HG02678 (cell line): ENCODE data around the gene COQ8A.

Experiments
- ATAC-seq: cut with Tn5 transposase; IDR thresholded peaks from one replicate; pipeline ENCODE4 v1.9.1; 2021; ENCODE audit warnings: mild to moderate bottlenecking, moderate library complexity; ENCODE audit not compliant: unreplicated experiment

COQ8A gene

DNA sequence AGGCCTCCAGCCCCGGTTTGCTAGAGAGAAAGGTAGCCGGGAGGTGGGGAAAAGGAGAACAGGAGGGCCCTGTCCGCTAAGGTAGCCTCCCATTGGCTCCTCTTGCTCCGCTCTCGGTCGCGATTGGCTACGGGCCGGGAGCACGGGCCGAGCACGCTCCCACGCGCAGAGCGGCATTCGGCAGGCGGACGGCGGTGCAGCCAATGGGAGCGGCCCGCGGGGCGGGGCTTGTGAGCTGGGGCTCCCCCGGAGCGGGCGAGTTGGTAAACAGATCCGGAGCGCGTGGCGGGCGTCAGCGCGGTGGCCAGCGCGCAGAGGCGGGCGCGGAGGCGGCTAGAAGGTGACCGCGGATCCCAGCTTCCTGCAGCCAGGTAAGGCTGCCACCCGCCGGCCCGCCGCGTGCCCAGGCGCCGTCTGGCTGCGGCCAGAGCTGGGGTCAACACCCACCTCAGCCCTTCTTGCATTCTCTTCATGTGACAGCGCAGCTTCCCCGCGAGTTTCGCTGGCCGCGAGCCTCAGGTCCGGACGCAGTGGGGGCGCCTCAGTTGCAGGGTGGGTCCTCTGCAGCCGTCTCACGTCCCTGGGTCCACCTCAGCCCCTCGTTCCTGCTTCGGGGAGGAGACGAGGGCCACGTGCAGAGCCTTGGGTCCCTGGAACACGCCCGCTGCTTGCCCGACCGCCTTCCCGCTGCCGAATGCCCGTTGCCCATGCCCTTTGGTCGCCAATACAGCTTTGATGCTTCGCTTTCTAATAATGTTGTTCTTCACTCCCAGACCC, at the start of gene COQ8A:
Gene COQ8A, plus strand, starts transcription at position 266 of the 777 bp plus-strand sequence. CDS start 21,092 bp downstream, outside the sequence.
- peak; percentile 96 for ATAC-seq

DNA sequence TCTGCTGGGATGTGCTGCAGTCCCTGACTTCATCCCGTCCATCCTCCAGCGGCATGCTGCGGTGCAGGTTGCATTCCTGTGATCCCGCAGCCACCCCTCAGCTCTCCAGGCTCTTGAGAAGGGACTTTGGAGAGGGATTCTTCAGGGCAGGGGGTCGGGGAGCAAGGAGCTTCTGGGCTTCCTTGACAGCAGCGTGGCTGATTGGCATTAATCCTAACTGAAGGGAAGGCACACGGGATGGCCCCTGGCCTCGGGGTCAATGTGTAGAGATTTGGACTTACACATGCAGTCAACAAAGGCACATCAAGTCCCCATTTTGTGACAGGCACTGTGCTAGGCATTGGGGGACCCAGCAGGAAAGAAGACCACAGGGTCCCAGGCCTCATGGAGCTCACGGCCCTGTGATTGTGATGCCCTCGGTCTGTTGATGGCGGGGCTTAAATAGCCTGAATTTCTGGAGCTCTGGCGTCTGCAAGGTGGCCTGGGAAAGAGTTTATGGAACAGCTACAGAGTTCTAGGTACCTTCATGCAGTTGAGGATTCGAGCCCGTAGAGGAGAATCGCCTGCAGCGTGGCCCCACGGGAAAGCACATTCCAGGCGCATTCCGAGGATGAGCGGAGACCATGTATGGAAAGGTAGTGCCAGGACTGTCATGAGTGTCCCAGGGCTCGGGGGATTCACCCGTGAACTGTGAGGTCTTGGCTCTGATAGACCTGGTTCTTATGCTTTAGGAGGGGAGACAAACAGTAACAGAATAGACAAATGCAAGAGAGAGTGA, 49.6 kb upstream of the COQ8A start:
- no peak for ATAC-seq

DNA sequence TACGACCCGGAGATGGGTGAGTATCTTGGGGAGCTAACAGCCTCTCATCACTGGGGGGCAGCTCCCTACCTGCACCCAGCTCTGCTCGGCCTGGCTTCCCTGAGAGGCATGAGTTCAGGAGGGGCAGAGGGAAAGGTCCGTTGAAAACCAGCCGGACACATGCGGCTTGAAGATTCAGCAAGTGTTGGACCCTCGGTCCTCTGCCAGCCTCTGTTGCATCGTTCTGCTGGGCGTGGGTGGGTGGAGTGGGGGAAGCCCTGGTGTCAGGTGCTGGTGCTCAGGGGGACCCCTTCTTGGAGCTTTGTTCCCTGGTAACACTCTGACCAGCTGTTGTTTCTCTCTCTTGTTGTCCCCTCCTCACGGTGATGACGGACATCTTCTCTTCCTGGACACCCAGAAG, 48.7 kb upstream of the COQ8A start:
- ATAC-seq = no peak

DNA sequence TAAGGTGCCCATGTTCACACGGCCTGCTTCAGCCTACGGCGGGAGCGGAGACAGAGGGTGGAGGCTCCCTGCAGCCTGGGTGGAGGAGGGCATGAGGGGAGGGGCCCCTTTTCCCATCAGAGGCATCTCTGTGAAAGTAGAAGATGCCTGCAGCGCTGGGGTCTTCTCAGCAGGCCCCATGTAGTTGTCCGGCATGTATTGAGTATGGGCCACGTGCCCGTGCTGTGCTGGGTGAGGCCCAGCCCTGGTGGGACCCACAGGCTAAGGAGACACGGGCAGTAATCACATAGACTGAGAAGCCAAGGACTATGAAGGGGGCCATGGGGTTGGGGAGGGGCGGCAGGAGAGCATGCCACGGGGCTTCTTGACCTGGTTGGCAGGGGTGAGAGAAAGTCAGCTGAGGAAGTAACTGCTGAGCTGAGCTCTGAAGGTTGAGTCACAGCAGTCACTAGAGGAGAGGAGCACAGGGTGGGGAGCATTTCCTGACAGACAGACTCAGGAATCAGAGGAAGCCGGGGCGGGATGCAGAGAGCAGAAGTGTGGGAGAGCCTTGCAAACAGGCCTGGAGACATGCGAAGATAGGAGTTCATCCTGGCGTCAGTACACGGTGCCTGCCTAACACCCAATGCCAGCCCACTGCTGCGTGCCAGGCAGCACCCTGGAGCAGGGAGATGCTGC, 48.1 kb upstream of the COQ8A start:
- no peak for ATAC-seq

DNA sequence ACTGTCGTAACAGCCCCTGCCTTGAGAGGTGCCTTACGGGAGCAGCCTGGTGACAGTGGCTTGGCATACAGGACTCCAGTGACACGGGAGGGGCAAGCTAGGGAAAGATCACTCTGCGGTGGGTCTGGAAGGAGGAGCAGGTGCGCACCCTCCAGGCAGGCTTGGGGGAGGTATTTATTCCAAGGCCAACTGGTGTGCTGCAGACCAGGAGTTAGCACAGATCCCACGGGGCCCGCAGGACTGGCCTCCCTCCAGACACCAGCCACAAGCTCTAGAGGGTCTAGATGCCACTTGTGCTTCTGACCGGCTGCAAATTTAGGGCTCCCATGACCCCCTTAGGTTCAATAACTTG, 47.6 kb upstream of the COQ8A start:
- ATAC-seq = no peak

DNA sequence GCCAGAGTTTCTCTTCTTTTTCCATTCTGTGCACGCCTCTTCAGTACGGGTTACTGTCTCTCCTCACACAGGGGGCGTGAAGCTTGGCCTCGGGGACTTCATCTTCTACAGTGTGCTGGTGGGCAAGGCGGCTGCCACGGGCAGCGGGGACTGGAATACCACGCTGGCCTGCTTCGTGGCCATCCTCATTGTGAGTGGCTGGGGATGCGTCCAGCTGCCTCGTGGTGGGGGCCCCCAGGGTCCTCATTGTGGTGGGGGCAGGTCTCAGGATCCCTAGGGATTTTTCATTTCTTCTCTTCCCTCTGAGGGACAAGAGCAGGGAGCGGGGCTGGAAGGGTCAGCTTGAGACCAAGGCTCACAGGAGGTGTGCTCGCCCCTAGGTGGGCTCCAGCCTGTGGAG, 46.2 kb upstream of the COQ8A start:
- ATAC-seq = no peak

GRCh38 chr1:226894826-226895225, 45.3 kb upstream of the COQ8A start:
- no peak for ATAC-seq

- no peak for ATAC-seq
Measured at GRCh38 chr1:226895644-226896043, 44.5 kb upstream of the COQ8A start.

- no peak for ATAC-seq
Measured at GRCh38 chr1:226898246-226898645, 41.8 kb upstream of the COQ8A start.

GRCh38 chr1:226901421-226901820, 38.7 kb upstream of the COQ8A start:
- ATAC-seq = no peak

DNA sequence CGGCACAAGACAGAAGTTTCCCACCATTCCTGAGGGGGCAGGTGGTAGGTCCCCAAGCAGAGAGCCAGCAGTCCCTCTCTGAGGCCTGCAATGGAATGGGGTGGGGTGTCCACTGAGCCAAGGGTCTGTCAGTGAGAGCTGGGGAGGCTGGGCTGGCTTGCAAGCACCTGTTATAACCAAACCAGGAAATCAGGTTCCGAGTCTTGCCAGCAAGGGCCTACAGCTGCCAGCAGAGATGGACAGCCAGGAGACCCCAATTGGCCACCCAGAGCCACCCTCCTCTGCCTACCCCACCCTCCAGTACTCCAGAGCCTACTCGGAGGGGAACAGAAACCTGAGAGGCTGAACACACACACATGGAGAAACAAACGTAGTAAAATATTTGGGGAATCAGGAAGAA, 37.5 kb upstream of the COQ8A start:
- ATAC-seq = no peak

- ATAC-seq = no peak
Measured at GRCh38 chr1:226903819-226904716, 36.0 kb upstream of the COQ8A start.

DNA sequence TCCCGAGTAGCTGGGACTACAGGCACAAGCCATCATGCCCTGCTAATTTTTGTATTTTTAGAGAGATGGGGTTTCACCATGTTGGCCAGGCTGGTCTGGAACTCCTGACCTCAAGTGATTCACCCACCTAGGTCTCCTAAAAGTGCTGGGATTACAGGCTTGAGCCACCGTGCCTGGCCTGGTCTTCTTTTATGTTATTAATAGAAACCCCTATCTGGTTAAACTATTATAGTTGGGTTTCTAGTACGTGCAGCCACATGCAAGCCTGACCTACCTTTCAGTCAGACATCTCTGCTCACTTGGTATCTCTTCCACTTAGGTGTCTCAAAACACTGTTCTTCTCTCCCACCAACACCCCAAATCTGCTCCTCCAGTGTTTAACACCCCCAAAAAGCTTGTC, 35.3 kb upstream of the COQ8A start:
- no peak for ATAC-seq

- no peak for ATAC-seq
Measured at GRCh38 chr1:226908419-226908818, 31.7 kb upstream of the COQ8A start.

DNA sequence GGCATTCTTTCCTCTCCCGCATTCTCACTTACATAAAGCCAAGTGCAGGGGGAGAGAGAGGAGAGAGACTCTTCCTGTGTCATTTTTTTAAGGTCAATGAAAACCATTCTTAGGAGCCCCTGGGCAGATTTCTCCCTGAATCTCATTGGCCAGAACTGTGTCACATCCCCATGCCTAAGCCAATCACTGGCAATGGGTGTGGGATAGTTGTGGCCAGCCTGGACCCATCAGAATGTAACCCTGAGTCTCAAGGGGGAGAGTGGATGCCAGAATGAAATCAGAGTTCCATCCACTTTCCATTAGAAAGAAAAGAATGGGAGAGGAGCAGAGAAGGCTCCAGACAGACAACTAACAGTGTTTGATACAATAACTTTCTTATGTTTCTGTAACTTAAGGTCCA, 31.2 kb upstream of the COQ8A start:
- no peak for ATAC-seq

GRCh38 chr1:226912587-226913176, 27.4 kb upstream of the COQ8A start:
- peak; percentile 64 for ATAC-seq

- ATAC-seq = peak; percentile 30
Measured at GRCh38 chr1:226915672-226915995, 24.5 kb upstream of the COQ8A start.

DNA sequence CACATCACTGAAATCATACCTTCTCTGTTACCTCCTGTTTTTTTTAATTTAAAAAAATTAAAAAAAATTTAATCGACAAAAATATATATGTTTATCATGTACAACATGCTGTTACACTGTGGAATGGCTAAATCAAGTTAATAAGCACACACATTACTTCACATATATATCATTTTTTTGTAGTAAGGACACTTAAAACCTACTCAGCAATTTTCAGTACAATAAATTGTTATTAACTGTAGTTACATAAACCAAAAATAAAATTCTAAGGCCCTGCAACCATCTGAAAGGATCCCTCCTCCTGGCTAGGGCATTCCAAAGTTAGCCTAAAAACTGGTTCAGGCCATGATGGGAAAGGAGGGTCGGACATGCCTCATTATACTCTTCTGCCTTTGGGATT, 23.6 kb upstream of the COQ8A start:
- no peak for ATAC-seq

- ATAC-seq = no peak
Measured at GRCh38 chr1:226919587-226919986, 20.5 kb upstream of the COQ8A start.

DNA sequence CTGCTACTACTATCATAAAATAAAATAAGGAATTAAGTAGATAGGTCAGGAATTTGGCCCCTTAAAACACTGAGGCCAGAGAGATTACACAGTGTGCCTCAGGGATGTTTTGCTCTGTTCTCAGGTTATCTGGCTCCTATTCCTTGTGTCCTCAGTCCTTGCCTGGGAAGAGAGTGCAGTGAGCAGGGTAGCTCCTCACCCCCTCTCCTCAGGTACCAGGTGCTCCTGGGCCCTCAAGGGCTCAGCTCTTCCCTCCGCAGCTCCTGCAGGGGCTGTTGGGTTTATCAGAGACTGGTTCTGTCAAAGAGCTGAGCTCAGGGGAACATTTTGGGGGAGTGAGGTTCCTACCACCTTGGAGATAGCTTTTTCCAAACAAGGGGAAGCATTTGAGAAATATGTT, 20.1 kb upstream of the COQ8A start:
- ATAC-seq = no peak
